Pancreas (tissue), 10 donors: ENCODE results near the gene SYNGR1. TPM values are rescaled to one million over a fixed set of nuclear protein-coding genes. Genes with fewer than 3 reads are reported as not detected.
A peak's percentile ranks its signal among the peaks of the same experiment; 100 is the strongest.

ENCODE experiments used
- ATAC-seq, 4 donors: fragments of 200-7000 bp; cut with Tn5 transposase; one replicate each; pipeline versions ENCODE4 v1.8.0 to v1.9.1; 2020; ENCODE audit warnings: mild to moderate bottlenecking in 4 of 4, moderate library complexity in 4 of 4
- DNase-seq, 6 donors: peaks; one replicate each; pipeline ENCODE4 v3.0.0-alpha.2; 2020
- FAIRE-seq: peaks from 2 replicates; lab custom pipeline; 2012; peaks lifted over from hg19 to GRCh38; lab: Jason Lieb, UNC
- H3K27ac ChIP-seq, 4 donors: fragments of 200-600 bp; sonication (generic); 1 replicate in 3 of 4; 2 replicates in 1 of 4; pipeline versions ENCODE4 v1.5.0 to v1.8.0; 2020
- H3K27me3 ChIP-seq, 4 donors: fragments of 200-600 bp; one replicate each; pipeline ENCODE4 v1.8.0; 2021
- H3K36me3 ChIP-seq, 3 donors: fragments of 200-600 bp; sonication (generic) in 1 of 3; one replicate each; pipeline versions ENCODE4 v1.5.0 to v1.8.0; 2020 to 2021
- H3K4me1 ChIP-seq, 3 donors: fragments of 200-600 bp; one replicate each; pipeline ENCODE4 v1.8.0; 2021
- H3K4me3 ChIP-seq, 4 donors: fragments of 200-600 bp; sonication (generic) in 2 of 4; one replicate each; pipeline versions ENCODE4 v1.5.0 to v1.8.0; 2020 to 2021
- H3K9me3 ChIP-seq, 4 donors: fragments of 200-600 bp; one replicate each; pipeline ENCODE4 v1.8.0; 2021
- WGBS, 2 donors: extraction: QIAGEN DNeasy Blood & Tissue Kit; methylation state at CpG; one replicate each; pipeline ENCODE4 v1.1.7; 2013; 5-methylcytosine and 5-hydroxymethylcytosine counted together
- intact Hi-C, 3 donors: fragments of 100-400 bp; cut with DNase I; formaldehyde crosslinking; loops; one replicate each; pipeline versions ENCODE4 v1.11.1 to v1.14.2; 2022
- polyA plus RNA-seq, 2 donors: library from polyadenylated mRNA; stranded (reverse); fragments of 200-250 nt; gene quantifications; one replicate each; pipeline ENCODE4 v1.2.3, GENCODE V29; 2013
- total RNA-seq, 6 donors: library from RNA; stranded (reverse); fragmentation: NEBNext Ultra II Directional in 4 of 6; extraction: Animal tissue kit (Norgen Biotek cat#: 25700) in 4 of 6; gene quantifications; one replicate each; pipeline versions ENCODE4 v1.2.1 to v1.2.4, GENCODE V29; 2021 to 2023
- TF ChIP-seq, protein P1 (sequence below), 4 donors: fragments of 200-600 bp; sonication (generic) in 3 of 4; IDR thresholded peaks; one replicate each; pipeline versions ENCODE4 v1.5.0 to v1.8.0; 2021; ENCODE audit warnings: antibody characterized with exemption in 4 of 4
- donor health status: healthy with polysubstance abuse.
- donor health status: DM: no; HTN: no; CAD: no; lungs with moderate emphysema.
- donor health status: DM: no; HTN: no; CAD: no.
- donor health status: control.
- donor health status: control.
- donor health status: Bipolar disorder and iron deficiency.
- donor health status: DM: yes; HTN: yes; CAD: no.
- donor health status: DM: no; HTN: no; CAD: no.
- donor health status: DM: no; HTN: no; CAD: no.
- donor health status: DM: yes; HTN: yes; CAD: no.

The SYNGR1 gene
- total and polyA plus RNA-seq, 8 donors = 12.2 to 26.8 (median 16.5) TPM

DNA sequence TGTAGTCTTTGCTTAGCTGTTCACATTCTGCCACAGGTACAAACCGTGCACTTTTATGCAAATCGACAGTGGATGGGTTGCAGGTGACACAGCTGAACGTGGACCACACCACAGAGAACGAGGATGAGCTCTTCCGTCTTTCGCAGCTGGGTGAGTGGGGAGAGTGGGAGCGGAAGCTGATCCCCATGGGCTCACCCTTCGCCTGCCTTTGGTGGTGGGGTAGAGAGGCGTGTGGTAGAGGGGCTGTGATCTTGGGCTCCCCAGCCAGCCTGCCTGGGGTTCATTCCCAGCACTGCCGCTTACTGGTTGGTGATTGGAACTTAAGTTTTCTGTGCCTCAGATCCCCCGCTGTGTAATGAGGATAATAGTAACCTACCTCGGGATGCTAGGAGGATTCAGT lies 68.9 kb downstream of the SYNGR1 start:
- Histone ChIP-seq H3K27ac (no peak overlapping the region), H3K36me3 (peaks cover 0 to 49% (median 20%) of the 10 kb centered on the region in 3 donors), H3K4me1 (no peaks in the 10 kb centered on the region), H3K27me3 (no peaks in the 10 kb centered on the region), H3K4me3 (no peak overlapping the region), H3K9me3 (no peaks in the 10 kb centered on the region)
- ATAC-seq = no peak
- intact Hi-C loops = no loop called here
- peak in 1 of 6 donors; percentile 13 for DNase-seq
- no peak for FAIRE-seq
- WGBS, 2 donors = 85 to 92% methylated on average over 12 of the region's 12 CpGs
- TF ChIP-seq, protein P1, sequence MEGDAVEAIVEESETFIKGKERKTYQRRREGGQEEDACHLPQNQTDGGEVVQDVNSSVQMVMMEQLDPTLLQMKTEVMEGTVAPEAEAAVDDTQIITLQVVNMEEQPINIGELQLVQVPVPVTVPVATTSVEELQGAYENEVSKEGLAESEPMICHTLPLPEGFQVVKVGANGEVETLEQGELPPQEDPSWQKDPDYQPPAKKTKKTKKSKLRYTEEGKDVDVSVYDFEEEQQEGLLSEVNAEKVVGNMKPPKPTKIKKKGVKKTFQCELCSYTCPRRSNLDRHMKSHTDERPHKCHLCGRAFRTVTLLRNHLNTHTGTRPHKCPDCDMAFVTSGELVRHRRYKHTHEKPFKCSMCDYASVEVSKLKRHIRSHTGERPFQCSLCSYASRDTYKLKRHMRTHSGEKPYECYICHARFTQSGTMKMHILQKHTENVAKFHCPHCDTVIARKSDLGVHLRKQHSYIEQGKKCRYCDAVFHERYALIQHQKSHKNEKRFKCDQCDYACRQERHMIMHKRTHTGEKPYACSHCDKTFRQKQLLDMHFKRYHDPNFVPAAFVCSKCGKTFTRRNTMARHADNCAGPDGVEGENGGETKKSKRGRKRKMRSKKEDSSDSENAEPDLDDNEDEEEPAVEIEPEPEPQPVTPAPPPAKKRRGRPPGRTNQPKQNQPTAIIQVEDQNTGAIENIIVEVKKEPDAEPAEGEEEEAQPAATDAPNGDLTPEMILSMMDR (IDR thresholded peaks at IDR 0.05) = no peak

DNA sequence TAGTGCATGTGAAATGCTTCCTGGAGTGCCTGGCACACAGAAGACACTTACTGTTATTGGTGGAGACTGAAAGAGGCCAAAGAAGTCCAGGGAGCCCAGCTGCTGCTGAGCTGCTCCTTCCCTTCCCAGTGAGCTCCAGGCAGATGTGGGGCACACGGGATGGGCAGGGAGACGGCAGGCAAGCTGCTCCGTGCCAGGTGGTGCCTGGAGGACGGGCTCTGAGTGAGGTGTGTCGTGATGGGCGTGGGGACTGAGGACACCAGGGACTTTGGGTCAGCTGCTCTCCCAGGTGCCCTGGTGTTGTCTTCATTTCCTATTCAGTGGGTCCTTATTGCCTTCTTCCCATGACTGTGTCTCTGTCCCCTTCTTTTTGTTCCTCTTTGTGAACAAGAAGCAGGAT lies 69.3 kb downstream of the SYNGR1 start:
- DNase-seq (peak in 1 of 6 donors; percentile 18), ATAC-seq (no peak), FAIRE-seq (no peak)
- Histone ChIP-seq H3K4me3 (no peak overlapping the region), H3K27me3 (no peaks in the 10 kb centered on the region), H3K27ac (no peak overlapping the region), H3K36me3 (peaks cover 0 to 49% (median 20%) of the 10 kb centered on the region in 3 donors), H3K4me1 (no peaks in the 10 kb centered on the region), H3K9me3 (no peaks in the 10 kb centered on the region)
- intact Hi-C loops = no loop called here
- 96% methylated on average over 5 to 6 of the region's 6 CpGs for WGBS, 2 donors
- TF ChIP-seq, protein P1 (IDR thresholded peaks at IDR 0.05) = no peak

DNA sequence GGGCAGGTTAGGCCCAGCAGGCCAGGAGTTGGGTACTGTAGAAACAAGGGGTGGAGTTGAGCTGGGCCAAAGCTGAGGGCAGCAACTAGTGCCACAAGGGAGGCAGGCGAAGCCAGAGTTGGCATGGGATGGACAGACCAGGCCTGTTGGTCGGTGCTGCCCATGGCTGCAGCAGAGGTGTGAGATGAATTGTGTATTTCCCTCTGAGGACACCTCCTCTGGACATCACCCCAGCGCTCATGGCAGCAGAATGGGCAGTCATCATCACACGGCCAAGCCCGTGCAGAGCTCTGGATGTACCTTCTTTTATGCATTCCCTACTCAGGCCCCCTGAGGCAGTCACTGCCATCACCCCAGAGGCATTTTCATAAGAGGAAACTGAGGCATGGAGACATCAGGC lies 70.1 kb downstream of the SYNGR1 start:
- peak in 1 of 6 donors; percentile 30 for DNase-seq
- TF ChIP-seq, protein P1 (IDR thresholded peaks at IDR 0.05) = no peak
- no peak for ATAC-seq
- H3K36me3 ChIP-seq = peaks cover 0 to 49% (median 20%) of the 10 kb centered on the region in 3 donors
- intact Hi-C loops = no loop called here
- H3K4me3 ChIP-seq = no peak overlapping the region
- H3K4me1 ChIP-seq = no peaks in the 10 kb centered on the region
- 92 to 94% methylated on average over 5 of the region's 5 CpGs for WGBS, 2 donors
- H3K9me3 ChIP-seq = no peaks in the 10 kb centered on the region
- H3K27me3 ChIP-seq = no peaks in the 10 kb centered on the region
- H3K27ac ChIP-seq = no peak overlapping the region
- FAIRE-seq = no peak

DNA sequence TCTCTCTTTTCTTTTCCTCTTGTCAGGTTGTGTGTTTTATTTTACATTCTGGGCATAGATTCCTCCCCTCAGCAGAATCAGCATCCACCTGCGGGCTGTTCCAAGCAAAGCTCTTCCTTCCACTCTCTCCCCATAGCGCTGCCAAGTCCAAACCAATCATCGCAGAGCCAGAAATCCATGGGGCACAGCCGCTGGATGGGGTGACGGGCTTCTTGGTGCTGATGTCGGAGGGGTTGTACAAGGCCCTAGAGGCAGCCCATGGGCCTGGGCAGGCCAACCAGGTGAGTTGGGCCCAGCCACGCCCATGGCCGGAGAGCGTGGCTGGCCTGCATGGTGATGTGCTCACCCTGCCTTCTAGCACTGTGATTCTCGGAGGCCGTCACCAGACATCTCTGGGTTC lies 71.9 kb downstream of the SYNGR1 start:
- ATAC-seq (no peak), FAIRE-seq (no peak), DNase-seq (no peak)
- H3K9me3 ChIP-seq = no peaks in the 10 kb centered on the region
- H3K36me3 ChIP-seq = peaks cover 0 to 51% (median 20%) of the 10 kb centered on the region in 3 donors
- WGBS, 2 donors = 94 to 95% methylated on average over 11 of the region's 11 CpGs
- intact Hi-C loops = no loop called here
- no peak overlapping the region for H3K4me3 ChIP-seq
- no peaks in the 10 kb centered on the region for H3K4me1 ChIP-seq
- H3K27ac ChIP-seq = no peak overlapping the region
- H3K27me3 ChIP-seq = no peaks in the 10 kb centered on the region
- TF ChIP-seq, protein P1 (IDR thresholded peaks at IDR 0.05) = no peak

DNA sequence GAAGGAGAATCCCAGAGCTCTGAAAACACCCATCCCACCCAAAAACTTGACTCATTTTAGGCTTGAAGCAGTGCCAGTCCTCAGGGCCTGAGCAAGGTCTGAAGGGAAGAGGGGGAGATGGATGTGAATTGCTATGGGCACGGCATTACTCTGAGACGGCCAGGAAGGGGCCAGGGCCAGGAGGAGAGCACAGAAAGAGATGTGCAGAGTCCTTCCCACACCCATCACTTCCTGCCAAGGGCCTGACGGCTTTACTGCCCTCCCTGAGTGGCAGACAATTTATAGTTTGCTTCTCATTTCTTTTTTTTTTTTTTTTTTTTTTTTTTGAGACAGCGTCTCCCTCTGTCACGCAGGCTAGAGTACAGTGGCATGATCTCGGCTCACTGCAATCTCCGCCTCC lies 72.3 kb downstream of the SYNGR1 start:
- Histone ChIP-seq H3K36me3 (peaks cover 0 to 51% (median 19%) of the 10 kb centered on the region in 3 donors), H3K27ac (no peak overlapping the region), H3K4me3 (no peak overlapping the region), H3K9me3 (no peaks in the 10 kb centered on the region), H3K4me1 (no peaks in the 10 kb centered on the region), H3K27me3 (no peaks in the 10 kb centered on the region)
- FAIRE-seq (no peak), ATAC-seq (no peak), DNase-seq (no peak)
- WGBS, 2 donors = 92 to 96% methylated on average over 7 of the region's 7 CpGs
- TF ChIP-seq, protein P1 (IDR thresholded peaks at IDR 0.05) = no peak
- intact Hi-C loops = no loop called here
